AG04449 (cell line): ENCODE results near the gene RHEX.

ENCODE experiments used
- CTCF ChIA-PET: fragments of 350-600 bp; formaldehyde crosslinking; extraction: SDS; loops from one replicate; lab custom pipeline; 2021; ENCODE audit warnings: antibody characterized with exemption; lab: Yijun Ruan, JAX
- POLR2A ChIA-PET: fragments of 400-600, 350-600 bp; formaldehyde crosslinking; extraction: SDS; loops from one replicate; lab custom pipeline; 2020; ENCODE audit warnings: antibody characterized with exemption, inconsistent platforms; lab: Yijun Ruan, JAX
- DNase-seq: peaks from one replicate; pipeline ENCODE4 v3.0.0-alpha.2; 2010; ENCODE audit warnings: low read depth, low spot score
- H3K4me3 ChIP-seq: 2 replicates; pipeline ENCODE4 v1.5.1; 2011; ENCODE audit warnings: low read depth, mild to moderate bottlenecking, control low read depth, low read length
- CTCF ChIP-seq: IDR thresholded peaks from one replicate; pipeline ENCODE4 v1.5.1; 2011; ENCODE audit warnings: mild to moderate bottlenecking, moderate library complexity, low read length, control low read depth, inconsistent platforms; ENCODE audit not compliant: insufficient read depth; ENCODE audit errors: missing control alignments

Gene RHEX

GRCh38 chr1:206025283-206025820, 27.6 kb upstream of the RHEX start:
- ChIA-PET CTCF (interaction anchor here (1.0 to 1.9 kb wide), 3 partner anchors 40 to 83 kb away, joined by 3 to 9 read pairs (median 4); no protein-coding TSS in a partner anchor), POLR2A (no interaction called here)
- no peak overlapping the region for H3K4me3 ChIP-seq
- no peak for TF ChIP-seq CTCF
- no peak for DNase-seq

GRCh38 chr1:206029484-206029883, 23.5 kb upstream of the RHEX start:
- TF ChIP-seq CTCF, result no peak
- ChIA-PET CTCF (interaction anchor here (1.0 to 6.1 kb wide), 18 partner anchors 9 to 105 kb away, joined by 3 to 121 read pairs (median 6); no protein-coding TSS in a partner anchor), POLR2A (no interaction called here)
- DNase-seq, result no peak
- no peak overlapping the region for H3K4me3 ChIP-seq

GRCh38 chr1:206030191-206030590, 22.8 kb upstream of the RHEX start:
- ChIA-PET POLR2A (no interaction called here), CTCF (interaction anchor here (0.8 to 6.1 kb wide), 29 partner anchors 8 to 245 kb away, joined by 3 to 121 read pairs (median 5); no protein-coding TSS in a partner anchor)
- DNase-seq, result no peak
- no peak for TF ChIP-seq CTCF
- no peak overlapping the region for H3K4me3 ChIP-seq

- peak; percentile 91 for TF ChIP-seq CTCF
- ChIA-PET CTCF (interaction anchor here (0.6 to 6.1 kb wide), 33 partner anchors 9 to 246 kb away, joined by 3 to 121 read pairs (median 5); partner anchors contain the start of gene RAB7B), POLR2A (no interaction called here)
- H3K4me3 ChIP-seq, result no peak overlapping the region
- no peak for DNase-seq
Observed at GRCh38 chr1:206030714-206031113, 22.3 kb upstream of the RHEX start.

- CTCF ChIA-PET, result interaction anchor here (0.9 to 6.1 kb wide), 6 partner anchors 7 to 74 kb away, joined by 3 to 121 read pairs (median 14); partner anchors contain the start of gene CTSE
- no peak for TF ChIP-seq CTCF
- no peak overlapping the region for H3K4me3 ChIP-seq
- DNase-seq, result no peak
- POLR2A ChIA-PET, result no interaction called here
Observed at GRCh38 chr1:206032380-206033140, 20.4 kb upstream of the RHEX start.

GRCh38 chr1:206035027-206035426, 17.9 kb upstream of the RHEX start:
- ChIA-PET CTCF (interaction anchor here (0.9 to 1.4 kb wide), 5 partner anchors 9 to 76 kb away, joined by 3 to 4 read pairs (median 3); no protein-coding TSS in a partner anchor), POLR2A (no interaction called here)
- TF ChIP-seq CTCF, result no peak
- H3K4me3 ChIP-seq, result no peak overlapping the region
- no peak for DNase-seq
